Measurements from ENCODE around the gene CCR7.

Gene CCR7

GRCh38 chr17:40522250-40522960, 42.9 kb downstream of the CCR7 start:
- no peak for DNase-seq (ENCODE audit: insufficient read length, low spot score)
- no peak for FAIRE-seq

- FAIRE-seq = no peak
- no peak for DNase-seq (ENCODE audit: insufficient read length, low spot score)
Measured at GRCh38 chr17:40520991-40521453, 44.2 kb downstream of the CCR7 start.

GRCh38 chr17:40519089-40519775, 46.0 kb downstream of the CCR7 start:
- no peak for FAIRE-seq
- DNase-seq (ENCODE audit: insufficient read length, low spot score) = no peak

- FAIRE-seq (no peak), DNase-seq (ENCODE audit: insufficient read length, low spot score) (no peak)
Measured at GRCh38 chr17:40518401-40519088, 46.7 kb downstream of the CCR7 start.

- no peak for DNase-seq (ENCODE audit: insufficient read length, low spot score)
- FAIRE-seq = no peak
Measured at GRCh38 chr17:40517981-40518380, 47.3 kb downstream of the CCR7 start.

- FAIRE-seq = no peak
- no peak for DNase-seq (ENCODE audit: insufficient read length, low spot score)
Measured at GRCh38 chr17:40517286-40517662, 48.0 kb downstream of the CCR7 start.

- DNase-seq (ENCODE audit: insufficient read length, low spot score) (peak; percentile 72), FAIRE-seq (peak; percentile 95)
Measured at GRCh38 chr17:40516581-40517285, 48.5 kb downstream of the CCR7 start.

- FAIRE-seq (no peak), DNase-seq (ENCODE audit: insufficient read length, low spot score) (no peak)
Measured at GRCh38 chr17:40515491-40516041, 49.7 kb downstream of the CCR7 start.

GRCh38 chr17:40515011-40515410, 50.3 kb downstream of the CCR7 start:
- FAIRE-seq (no peak), DNase-seq (ENCODE audit: insufficient read length, low spot score) (no peak)

- DNase-seq (ENCODE audit: insufficient read length, low spot score) (no peak), FAIRE-seq (no peak)
Measured at GRCh38 chr17:40514013-40514875, 51.0 kb downstream of the CCR7 start.

GRCh38 chr17:40511667-40512220, 53.5 kb downstream of the CCR7 start:
- DNase-seq (ENCODE audit: insufficient read length, low spot score) = no peak
- no peak for FAIRE-seq

GRCh38 chr17:40511136-40511535, 54.1 kb downstream of the CCR7 start:
- DNase-seq (ENCODE audit: insufficient read length, low spot score) = no peak
- no peak for FAIRE-seq

- FAIRE-seq (no peak), DNase-seq (ENCODE audit: insufficient read length, low spot score) (no peak)
Measured at GRCh38 chr17:40510328-40510648, 55.0 kb downstream of the CCR7 start.

GRCh38 chr17:40509626-40510327, 55.5 kb downstream of the CCR7 start:
- DNase-seq (ENCODE audit: insufficient read length, low spot score) (no peak), FAIRE-seq (no peak)

- DNase-seq (ENCODE audit: insufficient read length, low spot score) (no peak), FAIRE-seq (no peak)
Measured at GRCh38 chr17:40506786-40507185, 58.5 kb downstream of the CCR7 start.

Measured in GM19239 (cell line).